HG02981 (cell line): Measurements from ENCODE around the gene LIPT2.

Experiments
- ATAC-seq: cut with Tn5 transposase; IDR thresholded peaks from one replicate; pipeline ENCODE4 v1.9.1; 2021; ENCODE audit warnings: mild to moderate bottlenecking, moderate library complexity; ENCODE audit not compliant: unreplicated experiment

LIPT2 gene

GRCh38 chr11:74504100-74504691 lies 10.7 kb upstream of the LIPT2 start:
- ATAC-seq = no peak

GRCh38 chr11:74494916-74495315 lies 1.4 kb upstream of the LIPT2 start:
- no peak for ATAC-seq

GRCh38 chr11:74493791-74494630 lies 487 bp upstream of the LIPT2 start:
- ATAC-seq = no peak

DNA sequence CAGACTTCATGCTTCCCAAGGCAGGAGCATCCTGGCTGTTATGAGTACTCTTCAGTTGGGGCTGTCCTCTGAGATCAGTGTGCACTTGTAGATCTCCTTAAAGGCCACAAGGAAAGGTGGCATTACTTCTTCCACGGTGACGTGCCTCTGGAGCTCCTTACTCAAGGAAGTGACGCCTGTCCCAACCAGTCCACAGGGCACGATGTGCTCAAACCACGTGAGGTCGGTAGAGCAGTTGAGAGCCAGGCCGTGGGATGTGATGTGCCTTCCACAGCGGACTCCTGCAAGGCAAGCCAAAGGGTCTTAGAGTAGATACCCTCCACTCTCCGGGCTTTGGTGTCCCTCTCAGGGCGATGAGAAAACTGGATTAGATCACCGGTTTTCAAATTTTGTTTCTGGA lies 1.4 kb downstream of the LIPT2 start:
- no peak for ATAC-seq

DNA sequence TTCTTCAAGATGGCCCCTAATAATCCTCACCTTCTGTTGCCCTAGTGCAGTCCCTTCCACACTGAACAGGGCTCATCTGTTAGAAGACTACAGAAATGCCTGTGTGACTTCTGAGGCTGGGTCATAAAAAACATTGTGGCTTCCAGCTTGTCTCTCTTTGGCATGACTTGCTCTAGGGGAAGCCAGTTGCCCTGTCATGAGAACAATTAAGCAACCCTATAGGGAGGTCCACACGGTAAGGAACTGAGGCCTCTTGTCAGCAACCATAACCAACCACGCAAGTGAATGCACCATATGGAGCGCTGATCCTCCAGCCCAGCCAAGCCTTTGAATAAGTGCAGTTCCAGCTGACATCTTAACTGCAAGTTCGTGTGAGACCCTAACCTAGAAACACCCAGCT lies 2.6 kb downstream of the LIPT2 start:
- no peak for ATAC-seq

DNA sequence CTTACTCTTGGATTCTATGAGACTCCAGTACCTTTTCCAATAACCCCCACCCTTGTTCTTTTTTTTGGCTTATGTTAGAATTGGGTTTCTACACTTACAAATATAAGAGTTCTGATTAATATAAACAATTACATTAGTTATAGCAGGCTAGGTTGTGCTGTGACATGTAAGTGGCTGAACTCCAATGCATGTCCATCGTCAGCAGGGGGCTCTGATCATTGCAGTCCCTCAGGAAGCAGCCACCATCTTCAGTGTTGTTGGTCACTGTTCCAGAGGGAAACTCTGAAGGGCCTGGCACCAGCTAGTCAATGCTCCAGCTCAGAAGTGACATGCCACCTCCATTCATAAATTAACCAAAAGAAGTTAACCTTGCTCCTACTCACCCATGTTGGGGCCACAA lies 5.6 kb downstream of the LIPT2 start:
- ATAC-seq = no peak

DNA sequence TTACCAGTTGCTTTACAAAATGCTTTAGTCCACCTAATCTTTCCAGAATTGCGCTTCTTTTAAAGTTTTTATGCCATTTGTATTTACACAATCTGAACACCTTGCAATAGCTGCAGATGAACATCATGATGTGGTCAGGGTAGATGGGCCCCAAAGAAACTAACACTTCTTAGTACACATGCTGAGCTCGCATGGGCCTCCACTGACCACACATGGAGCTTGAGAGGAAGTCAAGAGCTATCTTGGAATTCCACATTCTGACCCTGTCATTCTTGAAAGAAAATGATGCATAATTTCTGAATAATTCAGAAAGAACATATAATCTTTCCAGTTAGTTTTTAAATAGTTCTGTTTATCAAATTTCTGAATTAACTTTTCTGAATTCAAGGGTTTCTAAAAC lies 7.7 kb downstream of the LIPT2 start:
- ATAC-seq = no peak

DNA sequence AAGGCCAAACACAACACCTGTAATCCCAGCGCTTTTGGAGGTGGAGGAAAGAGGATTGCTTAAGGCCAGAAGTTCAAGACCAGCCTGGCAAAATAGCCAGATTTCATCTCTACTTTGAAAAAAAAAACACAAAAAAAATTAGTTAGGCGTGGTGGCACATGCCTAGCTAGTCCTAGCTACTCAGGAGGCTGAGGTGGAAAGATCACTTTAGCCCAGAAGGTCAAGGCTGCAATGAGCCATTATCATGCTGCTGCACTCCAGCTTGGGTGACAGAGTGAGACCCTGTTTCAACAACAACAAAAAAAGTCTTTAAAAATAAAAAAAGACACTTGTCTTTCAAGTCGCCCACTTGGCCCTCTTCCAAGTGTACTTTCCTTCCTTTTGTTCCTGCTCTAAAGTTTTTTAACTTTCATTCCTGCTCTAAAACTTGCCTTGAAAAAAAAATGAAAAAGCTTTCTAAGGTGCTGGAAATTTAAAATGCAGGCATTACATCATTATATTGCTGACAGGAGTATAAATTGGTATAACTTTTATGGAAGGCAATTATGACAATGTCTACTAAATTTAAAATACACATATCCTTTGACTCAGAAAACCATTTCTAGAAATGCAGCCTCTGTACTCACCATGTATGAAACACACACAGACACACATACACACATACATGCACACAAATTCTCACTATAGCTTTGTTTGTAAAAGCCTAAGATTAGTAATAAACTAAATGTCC lies 12.7 kb downstream of the LIPT2 start:
- ATAC-seq = no peak

DNA sequence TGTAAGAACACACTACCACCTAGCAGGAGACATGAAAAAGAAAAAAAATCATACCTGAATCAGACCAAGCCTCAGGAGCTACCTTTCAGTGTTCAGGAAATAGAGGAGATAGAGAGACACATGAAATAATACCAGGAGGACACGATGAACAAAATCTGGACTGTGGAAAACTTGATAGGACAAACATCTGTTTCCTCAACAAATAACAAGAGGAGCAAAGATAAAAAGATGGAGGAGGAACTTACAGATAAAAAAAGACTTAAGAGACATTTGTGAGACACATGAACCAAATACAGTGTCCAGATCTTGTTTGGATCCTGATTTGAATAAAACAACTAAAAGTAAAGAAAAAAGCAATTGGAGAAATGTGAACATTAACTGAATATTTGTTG lies 13.8 kb downstream of the LIPT2 start:
- no peak for ATAC-seq

DNA sequence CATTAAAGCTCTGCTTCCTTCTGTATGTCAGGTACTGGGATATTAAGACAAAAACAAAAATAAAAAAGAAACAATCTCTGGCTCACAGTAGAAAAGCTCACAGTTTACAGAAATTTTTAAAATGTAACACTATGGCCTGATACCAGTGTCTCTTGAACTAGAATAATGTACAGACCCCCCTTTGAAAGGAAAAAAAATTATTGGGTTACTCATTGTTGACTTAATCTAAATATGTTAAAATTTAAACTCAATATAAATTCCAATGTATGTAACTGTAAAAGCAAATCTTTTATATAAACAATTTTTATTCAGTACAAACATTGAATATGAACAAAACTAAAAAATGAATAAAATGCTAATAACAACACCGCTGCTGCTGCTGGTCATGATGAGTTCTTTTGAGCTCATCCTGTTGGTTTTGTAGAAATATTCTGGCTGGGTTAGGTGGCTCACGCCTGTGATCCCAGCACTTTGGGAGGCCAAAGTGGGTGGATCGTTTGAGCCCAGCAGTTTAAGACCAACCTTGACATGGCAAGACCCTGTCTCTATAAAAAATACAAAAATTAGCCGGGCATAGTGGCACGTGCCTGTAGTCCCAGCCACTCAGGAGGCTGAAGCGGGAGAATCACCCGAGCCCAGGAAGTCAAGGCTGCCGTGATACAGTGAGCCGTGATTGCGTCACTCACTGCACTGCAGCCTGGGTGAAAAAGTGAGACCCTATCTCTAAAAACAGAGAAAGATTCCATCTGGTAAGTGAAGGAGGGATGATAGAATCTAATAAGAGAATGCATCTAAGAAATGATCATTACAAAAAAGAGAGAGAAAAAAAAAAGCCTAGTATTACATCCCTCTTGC lies 14.4 kb downstream of the LIPT2 start:
- ATAC-seq = no peak

GRCh38 chr11:74476536-74476935 lies 17.0 kb downstream of the LIPT2 start:
- no peak for ATAC-seq

- ATAC-seq = no peak
These were observed 19.2 kb downstream of the LIPT2 start for GRCh38 chr11:74474316-74474715.

DNA sequence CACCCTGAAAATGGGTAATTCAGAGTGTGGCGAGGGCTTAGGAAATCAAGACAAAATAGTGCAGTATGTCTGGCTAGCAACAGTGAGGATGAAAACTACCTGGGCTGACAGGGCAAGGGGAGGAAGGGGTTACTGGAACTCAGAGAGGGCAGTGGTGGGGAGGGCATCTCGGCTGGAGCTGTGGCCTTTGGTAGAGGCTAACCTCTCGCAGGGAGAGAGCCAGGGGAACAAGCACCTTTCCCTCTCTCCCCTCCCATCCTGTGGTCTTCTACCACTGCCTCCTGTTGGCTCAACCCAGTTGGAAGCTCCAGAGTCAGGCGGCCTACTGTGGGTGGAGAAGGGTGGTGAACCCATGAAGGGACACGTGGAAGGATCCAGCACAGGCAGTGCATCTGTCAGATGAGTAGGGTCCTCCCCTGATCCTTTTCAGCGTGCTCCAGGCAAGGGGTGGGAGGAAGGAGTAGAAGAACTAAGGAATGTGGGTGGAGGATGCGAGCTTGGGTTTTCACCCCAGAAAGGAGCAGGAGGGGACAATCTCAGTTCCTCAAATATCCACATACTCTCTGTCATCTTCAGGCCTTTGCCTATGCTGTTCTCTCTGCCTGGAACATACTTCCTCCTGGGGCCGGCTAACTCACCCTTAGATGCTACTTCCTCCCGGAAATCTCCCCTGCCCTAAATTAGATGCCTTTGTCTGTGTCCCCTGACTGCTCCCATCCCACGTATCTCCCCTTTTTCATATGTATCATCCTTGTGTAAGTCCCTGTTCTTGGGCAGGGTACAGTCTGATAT lies 19.9 kb downstream of the LIPT2 start:
- no peak for ATAC-seq

GRCh38 chr11:74471668-74472429 lies 21.7 kb downstream of the LIPT2 start:
- no peak for ATAC-seq

DNA sequence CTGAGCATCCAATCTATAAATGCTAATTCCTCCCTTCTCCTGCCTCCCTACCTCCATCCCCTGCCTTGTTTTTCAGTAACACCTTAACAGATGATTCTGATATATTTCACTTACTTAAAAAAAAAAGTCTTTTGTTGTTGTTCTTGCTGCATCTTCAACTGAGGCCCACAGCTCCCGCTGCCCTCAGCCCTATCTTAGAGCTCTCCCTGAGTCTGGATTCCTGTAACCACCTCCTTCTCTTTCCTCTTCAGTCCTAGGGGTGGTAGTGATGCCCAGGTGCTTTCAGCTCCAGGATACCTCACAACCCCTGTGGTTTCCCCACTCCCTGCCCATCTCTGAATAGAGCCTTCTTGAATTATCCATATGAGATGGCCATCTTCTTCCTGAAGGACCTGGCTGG lies 22.5 kb downstream of the LIPT2 start:
- no peak for ATAC-seq

- no peak for ATAC-seq
These were observed 23.0 kb downstream of the LIPT2 start for GRCh38 chr11:74470526-74470925.

- no peak for ATAC-seq
These were observed 24.6 kb downstream of the LIPT2 start for GRCh38 chr11:74468936-74469335.

GRCh38 chr11:74468521-74468920 lies 25.0 kb downstream of the LIPT2 start:
- ATAC-seq = no peak

DNA sequence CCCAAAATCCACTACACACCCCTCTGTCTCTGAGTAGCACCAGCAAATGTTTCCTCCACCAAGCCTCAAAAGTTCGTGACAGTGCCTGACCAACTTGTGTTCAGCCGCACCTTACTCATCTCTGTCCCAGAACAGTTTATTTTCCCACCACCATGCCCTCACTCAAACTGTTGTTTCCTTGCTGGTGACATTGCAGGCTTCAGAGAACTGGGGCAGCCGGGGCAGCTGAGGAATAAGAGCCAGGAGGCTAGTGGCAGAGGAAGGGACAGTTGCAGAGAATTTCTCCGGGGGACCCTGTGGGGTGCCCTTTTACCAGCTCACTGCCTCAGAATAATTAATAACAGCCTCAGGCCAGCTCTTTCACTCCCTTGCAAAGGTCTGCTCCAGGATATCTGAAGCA lies 25.5 kb downstream of the LIPT2 start:
- no peak for ATAC-seq
